GM23248 (cell line): Measurements from ENCODE around the gene B3GALT5.

Experiments used
- EZH2 ChIP-seq: fragments of 200-600 bp; sonication (generic); IDR thresholded peaks from 2 replicates; pipeline ENCODE4 v1.6.1; 2018; ENCODE audit warnings: antibody characterized with exemption, mild to moderate bottlenecking; ENCODE audit not compliant: insufficient read depth, poor library complexity, severe bottlenecking
- EZH2phosphoT487 ChIP-seq: fragments of 200-600 bp; sonication (generic); IDR thresholded peaks from 2 replicates; pipeline ENCODE4 v1.6.1; 2018; ENCODE audit warnings: antibody characterized with exemption, moderate library complexity, mild to moderate bottlenecking, low read depth; ENCODE audit not compliant: insufficient read depth

GRCh38 chr21:39668369-39668768 is 55.6 kb downstream of the B3GALT5 start:
- TF ChIP-seq EZH2phosphoT487, result no peak
- no peak for TF ChIP-seq EZH2
